Measurements from ENCODE around the gene MAEA. TPM values are rescaled to one million over a fixed set of nuclear protein-coding genes. Genes with fewer than 3 reads are reported as not detected.
"Not testable (repeated sequence)": the region's sequence is repeated elsewhere in the genome, so short reads cannot be mapped to it uniquely, and the experiment has no call there.

The MAEA gene
- total RNA-seq, 1 donor from 2014 or later, result 75.3 TPM

DNA sequence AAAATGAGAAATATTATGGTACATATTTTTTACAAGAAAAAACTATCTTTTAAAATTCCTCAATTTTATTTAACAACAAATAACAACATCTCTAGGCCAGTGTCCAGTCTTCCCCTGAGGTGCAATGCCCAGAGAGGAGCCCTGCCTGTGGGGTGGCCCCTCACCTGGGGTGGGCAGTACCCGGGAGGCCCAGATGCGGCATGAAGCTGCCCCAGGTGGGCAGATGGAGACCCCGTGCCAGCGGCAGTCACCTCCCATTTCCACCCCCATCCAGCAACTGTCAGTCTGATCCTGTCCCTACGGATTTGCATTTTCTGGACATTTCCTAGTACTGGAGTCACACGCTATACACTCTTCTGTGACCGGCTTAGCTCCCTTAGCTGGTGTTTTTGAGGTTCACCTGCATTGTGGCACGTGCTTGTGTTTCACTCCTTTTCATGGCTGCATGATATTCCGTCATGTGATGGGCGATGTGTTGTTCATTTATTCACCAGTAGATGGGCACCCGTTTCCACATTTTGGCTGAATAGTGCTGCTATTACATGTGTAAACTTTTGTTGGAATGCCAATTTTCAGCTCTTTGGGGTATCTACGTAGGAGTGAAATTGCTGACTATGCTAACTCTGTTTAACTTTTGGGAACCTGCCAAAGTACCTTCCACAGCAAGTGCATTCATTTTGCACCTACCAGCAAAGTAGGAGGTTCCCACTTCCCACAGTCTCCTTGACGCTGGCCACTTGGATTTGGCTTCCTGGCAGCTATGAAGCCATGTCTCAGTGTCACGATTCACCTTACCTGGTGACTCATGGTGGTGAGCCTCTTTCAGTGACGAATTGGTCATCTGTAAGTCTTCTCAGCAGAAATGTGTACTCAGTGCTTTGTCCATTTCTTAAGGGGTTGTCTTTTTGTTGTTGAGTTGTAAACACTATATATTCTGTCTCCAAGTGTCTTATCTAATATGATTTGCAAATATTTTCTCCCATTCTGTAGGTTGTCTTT is 11.7 kb upstream of the MAEA start:
- no peak for DNase-seq (ENCODE audit: low spot score)

DNA sequence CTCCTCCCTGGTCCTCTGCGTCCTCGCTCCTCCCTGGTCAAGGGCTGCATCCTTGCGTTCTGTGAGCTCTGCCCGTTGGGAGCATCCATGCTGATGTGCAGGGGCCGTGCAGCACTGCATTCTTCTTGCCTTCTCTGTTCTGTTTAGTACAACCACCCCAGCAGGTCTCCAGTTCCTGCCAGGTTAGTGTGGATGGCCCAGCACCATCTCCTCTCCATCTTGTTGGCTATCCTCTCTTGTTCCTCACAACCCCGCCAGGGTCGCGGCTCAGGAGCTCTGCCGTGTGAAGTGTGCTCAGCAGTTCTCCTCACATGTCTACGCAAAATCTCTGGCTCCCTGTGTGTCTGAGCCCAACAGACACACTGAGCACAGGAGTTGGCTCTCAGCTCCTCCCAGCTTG is 10.4 kb upstream of the MAEA start:
- DNase-seq (ENCODE audit: low spot score), result no peak

DNA sequence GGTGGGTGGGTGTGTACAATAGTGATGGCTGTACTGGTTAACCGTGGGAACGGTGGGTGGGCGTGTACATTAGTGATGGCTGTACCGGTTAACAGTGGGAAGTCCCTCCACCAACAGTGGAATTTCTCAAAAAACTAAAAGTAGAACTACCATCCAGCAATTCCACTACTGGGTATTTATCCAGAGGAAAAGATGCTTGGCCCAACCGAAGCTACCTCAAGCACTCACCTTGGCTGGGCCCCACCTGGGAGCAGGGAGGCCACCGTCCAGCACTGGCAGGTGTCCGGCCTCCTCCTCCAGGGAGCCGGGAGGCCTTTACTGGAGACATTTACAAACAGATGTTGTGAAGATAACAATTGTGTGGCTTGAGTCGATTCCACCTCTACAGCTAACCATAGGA is 6.0 kb upstream of the MAEA start:
- DNase-seq (ENCODE audit: low spot score), result no peak

DNA sequence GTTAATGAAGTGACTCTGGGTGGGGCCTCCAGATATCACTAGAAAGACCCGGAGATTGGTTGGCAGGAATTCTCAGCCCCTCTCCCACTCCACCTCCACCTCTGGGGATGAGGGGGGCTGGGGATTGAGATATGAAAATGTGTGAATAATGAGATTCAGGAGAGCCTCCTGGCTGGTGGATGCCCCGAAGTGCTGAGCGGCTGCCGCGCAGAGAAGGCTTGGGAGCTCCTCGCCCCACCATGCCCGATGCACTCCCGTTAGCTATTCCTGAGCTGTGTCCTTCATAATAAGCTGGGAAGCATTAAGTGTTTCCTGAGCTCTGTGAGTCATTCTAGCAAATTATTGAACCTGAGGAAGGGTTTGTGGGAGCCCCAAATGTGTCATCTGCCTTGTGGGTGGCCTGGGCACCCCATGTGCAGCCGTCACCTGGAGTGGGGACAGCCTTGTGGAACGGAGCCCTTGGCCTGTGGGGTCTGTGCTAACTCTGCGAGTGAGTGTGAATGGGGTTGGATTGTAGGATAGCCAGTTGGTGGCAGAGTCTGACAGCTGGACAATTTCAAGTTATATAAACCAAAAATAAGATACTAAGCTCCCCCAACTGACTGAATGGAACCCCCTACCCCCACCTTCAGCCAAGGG is 4.4 kb upstream of the MAEA start:
- no peak for DNase-seq (ENCODE audit: low spot score)

DNA sequence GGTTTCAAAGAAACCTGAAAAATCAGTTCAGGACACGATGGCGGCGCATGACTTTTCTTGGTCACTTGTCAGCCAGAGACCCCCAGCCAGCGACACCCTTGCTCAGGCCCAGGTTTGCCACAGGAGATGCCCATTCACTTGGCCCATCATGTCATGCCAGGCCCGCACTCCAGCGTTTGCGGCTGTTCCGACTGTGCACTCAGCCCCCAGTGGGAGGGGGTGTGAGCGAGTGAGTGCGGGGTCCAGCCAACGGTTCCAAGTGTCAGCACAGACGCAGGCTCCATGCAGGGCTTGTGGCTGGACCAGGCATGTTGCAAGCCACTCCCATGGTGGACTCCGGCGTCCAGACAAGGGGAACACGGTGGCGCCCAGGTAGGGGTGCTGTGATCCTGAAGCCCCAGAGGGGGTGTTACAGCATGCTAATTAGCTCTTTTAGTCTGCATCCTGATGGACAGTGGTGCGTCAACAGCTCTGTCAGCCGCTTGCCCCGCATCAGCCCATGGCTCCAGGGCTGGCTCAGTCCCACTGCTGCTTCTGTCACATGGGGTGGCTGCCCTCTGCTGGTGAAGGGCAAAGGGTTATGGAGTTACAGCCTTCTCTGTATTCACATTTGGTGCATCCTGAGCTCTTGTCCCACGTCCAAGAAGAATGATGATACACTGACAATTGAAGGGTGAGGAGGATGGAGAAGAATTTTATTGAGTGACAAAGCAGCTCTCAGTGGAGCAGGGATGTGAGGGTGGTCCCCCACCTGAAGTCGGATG is 3.7 kb upstream of the MAEA start:
- no peak for DNase-seq (ENCODE audit: low spot score)

DNA sequence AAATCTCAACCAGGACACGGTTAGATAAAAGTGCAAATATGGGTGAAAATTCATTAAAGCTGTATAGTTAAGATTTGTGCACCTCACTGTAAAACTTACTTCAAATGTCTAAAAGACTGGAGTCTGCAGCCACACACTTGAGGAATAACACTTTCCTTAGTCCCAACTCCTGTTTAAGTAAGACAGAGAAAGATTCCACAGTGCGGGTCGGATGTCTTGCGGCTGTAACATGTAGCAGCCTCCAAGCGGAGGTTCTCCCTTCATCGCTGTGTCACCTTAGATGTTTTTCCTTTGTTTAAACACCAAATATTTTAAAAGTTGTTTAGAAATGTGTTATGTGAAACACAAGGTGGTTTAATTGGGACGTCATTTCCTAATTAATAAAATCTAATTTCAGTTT is 905 bp upstream of the MAEA start:
- no peak for DNase-seq (ENCODE audit: low spot score)

DNA sequence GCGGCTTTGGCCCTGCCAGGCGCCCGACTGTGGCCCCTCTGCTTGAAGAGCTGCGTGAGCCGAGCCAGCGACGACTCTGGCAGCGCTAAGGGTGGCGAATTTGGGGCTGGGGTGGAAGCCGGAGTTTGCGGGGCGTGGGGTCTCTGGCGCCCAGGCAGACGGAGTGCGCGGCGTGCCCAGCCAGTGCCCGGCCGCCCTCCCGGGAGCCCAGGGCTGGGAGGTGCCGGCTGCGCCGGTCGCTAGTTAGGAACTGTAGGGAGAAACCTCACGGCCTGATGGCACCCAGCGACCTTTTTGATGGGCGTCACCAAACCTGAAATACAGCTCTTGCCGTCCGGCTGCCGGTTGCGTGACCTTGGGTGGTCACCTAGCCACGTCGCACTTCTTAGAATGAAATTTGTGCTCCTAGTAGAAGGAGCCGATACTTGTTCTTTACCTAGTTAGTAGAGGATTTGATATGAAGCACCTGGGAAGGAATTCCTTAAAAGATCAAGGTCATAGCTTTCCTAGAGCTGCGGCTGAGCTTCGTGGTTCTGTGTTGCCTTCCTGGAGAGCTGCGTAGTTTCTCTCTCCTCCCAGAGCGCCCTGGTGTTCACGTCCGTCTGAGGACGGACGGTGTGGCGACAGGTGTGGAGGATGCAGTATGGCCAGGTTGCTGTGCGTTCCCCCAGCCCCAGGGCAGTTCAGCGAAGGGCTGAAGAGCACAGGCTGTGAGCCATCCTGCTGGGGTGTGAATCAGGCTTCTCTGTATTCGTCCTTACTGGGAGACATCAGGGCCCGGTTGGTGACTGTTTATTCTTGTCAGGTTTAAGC is 680 bp downstream of the MAEA start:
- DNase-seq (ENCODE audit: low spot score), result no peak

DNA sequence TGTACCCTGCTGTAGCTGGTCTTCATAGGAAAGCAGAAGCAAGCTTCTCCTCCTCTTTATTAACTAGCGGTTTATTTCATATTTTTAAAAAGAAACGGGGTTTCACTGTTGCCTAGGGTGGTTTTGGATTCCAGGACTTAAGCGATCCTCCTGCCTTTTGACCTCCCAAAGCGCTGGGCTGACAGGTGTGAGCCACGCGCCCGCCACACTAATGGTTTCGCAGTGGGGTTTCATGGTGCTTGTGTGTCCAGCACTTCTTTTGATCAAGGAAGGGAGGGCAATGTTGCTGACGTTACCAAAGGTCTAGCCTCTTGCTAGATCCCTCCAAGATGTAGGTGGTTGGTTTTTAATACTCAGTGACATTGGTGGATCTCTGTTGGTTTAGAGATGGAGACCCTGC is 1.4 kb downstream of the MAEA start:
- no peak for DNase-seq (ENCODE audit: low spot score)

DNA sequence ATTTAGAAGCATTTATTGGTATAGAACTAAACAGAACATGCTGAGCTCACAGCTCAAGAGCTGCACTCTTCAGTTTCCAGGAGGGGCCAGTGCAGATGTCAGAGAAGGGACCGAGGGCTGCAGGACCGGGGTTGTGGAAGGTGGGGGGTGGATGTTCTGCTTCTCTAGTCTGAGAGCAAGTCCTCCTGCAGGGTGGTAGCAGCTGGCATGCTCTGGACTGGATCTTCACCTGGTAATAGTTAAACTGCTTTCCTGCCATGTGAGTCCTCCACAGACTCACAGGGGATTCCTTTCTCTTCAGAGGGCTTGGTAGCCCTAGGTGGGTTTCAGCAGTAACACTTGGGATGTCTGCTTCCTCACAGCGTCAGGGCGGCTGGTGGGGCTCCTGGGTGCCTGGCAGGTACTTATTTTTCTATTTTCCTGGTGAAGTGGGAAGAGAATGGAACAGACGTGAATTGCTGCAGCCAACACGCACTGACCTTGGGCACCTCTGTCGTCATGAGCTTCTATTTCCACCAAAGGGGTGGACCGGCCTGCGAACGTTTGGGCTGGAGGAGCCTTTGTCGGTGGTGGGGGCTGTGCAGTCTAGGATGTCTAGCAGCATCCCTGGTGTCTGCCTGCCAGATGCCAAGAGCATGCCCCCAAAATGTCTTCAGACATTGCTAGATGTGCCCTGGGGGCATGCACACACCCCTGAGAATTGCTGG is 2.5 kb downstream of the MAEA start:
- no peak for DNase-seq (ENCODE audit: low spot score)

DNA sequence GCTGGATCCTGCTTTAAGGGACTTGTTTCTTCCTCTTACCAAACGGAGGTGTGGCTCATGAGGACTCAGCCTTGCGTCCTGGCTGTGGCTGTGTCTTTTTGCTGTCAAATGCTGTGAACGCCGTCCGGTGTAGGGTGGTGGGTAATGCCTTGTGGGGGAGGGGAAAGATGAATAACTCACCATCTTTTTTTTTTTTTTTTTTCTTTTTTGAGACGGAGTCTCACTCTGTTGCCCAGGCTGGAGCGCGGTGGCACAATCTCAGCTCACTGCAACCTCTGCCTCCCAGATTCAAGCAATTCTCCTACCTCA is 3.0 kb downstream of the MAEA start:
- not testable (repeated sequence) for DNase-seq (ENCODE audit: low spot score)

DNA sequence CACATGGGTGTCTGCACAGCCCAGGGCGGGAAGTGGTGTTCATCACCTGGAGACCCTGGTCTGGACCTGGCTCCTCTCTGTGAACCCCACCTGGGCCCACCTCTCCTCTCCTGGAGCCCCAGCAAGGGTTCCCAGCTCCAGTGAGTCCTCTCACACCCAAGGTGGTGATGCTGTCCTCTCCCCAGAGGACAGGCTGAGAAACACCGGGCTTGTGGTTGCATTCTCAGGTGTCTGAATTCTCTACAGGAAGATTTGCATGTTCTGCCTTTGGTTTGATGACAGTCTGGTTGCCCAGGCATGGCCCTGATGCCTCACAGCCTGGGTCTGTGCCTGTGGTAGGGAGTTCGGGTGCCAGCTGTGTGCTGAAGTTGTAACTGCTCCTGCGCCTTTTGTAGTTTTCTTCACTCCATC is 3.8 kb downstream of the MAEA start:
- DNase-seq (ENCODE audit: low spot score), result no peak

DNA sequence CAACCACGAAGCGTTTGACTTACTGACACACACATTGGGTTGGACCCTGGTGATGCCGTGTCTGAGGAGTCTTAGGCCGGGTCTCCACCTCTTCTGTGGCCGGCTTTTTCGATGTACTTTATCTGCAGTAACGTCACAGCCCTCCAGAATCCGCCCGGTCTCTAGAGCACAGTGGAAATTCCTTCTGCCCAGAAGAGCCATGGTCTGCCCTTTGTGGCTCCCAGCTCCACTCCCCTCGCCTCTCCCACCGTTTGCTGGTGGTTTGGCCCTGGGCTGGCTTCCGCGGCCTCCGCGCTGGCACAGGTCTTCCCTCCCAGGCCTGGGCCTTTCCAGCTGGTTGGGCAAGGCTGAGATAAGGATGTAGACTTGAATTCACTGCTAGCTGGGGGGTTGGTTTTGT is 4.3 kb downstream of the MAEA start:
- DNase-seq (ENCODE audit: low spot score), result no peak

DNA sequence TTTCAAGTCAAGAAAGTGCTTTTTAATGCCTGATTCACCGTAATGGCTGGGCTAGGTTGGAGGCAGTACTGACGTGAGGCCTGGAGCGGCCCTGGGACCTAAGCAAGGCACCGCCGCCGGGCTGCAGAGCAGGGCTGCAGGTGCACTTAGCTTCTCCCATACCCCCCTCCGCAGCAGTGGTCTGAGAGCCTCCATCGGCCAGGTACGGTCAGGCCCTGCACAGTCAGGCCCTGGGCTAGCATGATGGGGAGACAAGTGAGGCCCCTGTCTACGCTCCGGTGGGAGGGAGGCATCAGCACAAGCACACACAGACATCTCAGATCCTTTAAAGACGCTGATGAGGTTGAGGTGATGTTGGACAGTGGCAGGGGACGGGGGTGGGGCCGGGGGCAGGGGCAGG is 4.7 kb downstream of the MAEA start:
- no peak for DNase-seq (ENCODE audit: low spot score)

DNA sequence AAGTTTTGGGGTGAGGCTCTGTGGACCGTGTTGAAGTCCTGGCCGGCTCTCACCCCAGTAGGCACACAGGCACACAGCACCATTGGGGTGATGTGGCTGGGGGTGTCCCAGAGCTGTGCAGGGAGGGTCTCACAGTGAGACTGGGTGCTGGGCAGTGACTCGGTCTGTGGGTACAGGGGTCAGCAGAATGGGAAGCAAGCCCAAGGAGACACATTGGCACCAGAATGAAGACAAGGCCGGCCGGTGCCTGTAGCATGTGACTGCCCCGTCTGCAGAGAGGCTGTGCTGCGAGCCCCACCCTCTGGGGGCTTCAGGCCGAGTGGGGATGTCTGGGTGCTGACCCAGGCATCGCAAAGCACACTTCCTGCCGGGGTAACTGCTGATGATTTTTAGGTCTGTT is 5.2 kb downstream of the MAEA start:
- DNase-seq (ENCODE audit: low spot score), result no peak

DNA sequence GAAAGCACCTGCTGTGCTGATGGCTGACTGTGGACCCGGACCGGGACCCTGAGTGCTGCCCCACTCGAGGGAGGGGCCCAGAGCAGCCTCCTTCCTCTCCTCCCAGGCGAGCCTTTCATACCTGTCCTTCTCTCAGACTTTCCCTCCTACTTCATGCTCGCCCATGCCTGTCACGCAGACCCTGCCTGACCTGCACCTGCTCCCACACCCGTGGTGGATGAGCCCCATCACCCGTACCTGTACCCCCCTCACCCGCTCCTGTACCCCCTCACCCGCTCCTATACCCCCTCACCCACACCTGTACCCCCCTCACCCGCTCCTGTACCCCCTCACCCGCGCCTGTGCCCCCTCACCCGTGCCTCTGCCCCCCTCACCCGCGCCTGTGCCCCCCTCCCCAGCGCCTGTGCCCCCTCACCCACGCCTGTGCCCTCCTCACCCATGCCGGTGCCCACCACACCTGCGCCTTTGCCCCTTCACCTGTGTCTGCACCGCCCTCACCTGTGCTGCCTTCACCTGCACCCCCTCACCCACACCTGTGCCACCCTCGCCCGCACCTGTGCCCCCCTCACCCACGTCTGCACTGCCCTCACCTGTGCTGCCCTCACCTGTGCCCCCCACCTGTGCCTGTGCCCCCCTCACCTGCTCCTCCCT is 5.8 kb downstream of the MAEA start:
- no peak for DNase-seq (ENCODE audit: low spot score)

DNA sequence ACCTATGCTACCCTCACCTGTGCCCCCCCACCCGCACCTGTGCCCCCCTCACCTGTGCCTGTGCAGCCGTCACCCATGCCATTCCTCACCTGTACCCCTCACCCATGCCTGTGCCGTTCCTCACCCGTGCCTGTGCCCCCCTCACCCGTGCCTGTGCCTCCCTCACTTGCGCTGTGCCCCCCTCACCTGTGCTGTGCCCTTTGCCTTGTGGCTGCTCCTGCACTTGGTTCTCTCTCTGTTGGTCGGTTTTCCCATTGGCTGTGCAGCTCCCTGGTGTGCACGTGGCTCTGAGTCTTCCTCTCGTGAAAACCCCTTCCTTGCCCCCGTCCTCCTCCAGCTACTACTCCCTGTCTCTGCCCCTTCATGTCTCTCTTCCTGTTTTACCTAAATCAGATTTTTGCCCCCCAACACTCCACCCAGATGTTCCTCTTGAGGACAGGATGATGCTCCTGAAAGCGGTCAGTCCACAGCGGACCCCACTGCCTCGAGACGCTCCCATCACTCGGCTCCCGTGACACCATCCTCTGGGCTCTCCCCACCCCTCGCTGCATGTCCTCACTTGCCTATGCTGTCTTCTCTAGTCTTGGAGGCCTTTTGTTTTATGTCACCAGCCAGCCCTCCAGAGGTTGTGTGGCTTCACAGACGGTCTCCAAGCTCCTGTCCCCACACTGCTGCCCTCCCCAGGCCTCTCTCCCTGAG is 6.8 kb downstream of the MAEA start:
- no peak for DNase-seq (ENCODE audit: low spot score)

DNA sequence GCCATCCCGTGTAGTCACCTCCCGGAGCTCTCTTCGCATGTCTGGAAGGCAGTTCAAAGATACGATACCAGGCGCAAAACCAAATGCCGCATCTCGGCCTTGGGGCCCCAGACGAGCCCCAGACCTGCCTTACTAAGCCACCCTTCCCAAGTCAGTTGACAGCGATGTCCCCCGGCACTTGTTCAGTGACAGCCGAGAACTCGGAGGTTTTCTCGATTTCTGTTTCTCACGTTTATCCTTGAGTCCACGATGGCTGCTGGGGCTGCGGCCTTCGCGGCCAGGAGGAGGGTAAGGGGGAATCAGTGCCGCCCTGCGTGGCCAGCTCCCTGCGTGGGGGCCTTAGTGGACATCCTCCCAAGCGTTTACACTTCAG is 7.3 kb downstream of the MAEA start:
- DNase-seq (ENCODE audit: low spot score), result no peak

DNA sequence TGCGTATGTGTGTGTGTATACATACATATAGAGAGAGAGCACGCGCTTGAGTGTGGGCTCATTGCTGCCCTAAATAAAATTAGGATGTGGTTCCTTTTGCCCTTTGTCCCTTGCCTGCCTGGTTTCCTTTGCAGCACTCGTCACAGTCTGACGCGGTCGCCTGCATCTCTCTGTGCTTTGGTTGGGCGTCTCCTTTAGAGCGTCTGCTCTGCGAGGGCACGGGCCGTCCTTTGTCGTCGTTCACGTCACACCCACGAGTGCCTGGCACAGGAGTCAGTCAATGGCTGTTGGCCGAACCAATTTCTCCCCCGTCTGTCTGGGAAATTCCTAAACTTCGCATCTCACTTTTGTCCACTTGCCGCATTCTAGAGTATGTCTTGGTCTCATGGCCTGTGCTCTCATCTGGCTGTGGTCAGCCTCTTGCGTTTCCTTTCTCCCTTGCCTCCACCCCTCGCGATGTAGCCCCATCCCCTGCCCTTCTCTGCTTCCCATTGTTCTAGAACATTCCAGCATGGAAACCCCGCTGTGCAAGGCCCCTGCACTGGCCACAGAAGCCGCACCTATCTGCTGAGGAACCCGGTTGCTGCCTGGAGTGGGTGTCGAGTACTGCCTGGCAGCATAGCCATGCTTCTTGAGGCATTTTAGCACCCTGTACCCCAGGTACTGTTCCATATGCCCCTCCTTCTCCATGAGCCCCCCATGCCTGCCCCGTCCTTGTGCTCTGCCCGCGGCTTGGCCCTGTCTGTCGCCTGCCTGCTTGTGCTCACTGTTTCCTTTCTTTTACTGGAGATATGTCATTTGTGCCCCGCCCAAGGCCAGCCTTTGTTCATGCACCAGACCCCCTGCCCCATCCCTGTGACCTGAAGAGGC is 8.0 kb downstream of the MAEA start:
- no peak for DNase-seq (ENCODE audit: low spot score)

DNA sequence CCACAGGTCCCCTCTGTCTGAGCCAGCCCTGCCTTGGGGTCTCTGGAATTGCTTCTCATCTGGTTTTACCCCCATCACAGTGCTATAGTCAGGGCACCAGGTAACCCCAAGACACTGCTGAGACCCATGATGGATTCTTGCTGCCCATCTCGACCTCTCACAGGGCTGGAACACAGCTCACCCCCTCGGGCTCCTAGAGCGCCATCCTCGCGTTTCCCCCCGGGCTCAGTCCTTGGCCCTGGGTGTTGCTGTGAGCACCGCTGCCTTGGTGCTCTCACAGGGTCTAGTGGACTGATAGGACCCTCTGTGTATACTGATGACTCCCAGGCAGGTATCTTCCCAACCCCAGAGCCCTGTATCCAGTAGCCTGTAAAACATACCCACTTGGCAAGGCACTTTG is 8.8 kb downstream of the MAEA start:
- DNase-seq (ENCODE audit: low spot score), result no peak
